MM.1S (cell line): ENCODE results near the gene PCDHGA10.
"Not testable (repeated sequence)": the region's sequence is repeated elsewhere in the genome, so short reads cannot be mapped to it uniquely, and the experiment has no call there.

Experiments used
- DNase-seq: peaks from one replicate; pipeline ENCODE4 v3.0.0-alpha.2; 2015
- H2AFZ ChIP-seq: fragments of 300-600 bp; sonication (generic); 2 replicates; pipeline ENCODE4 v1.6.0; 2016; ENCODE audit warnings: antibody characterized with exemption, low read length
- H3F3A ChIP-seq: fragments of 300-600 bp; sonication (generic); 2 replicates; pipeline ENCODE4 v1.6.1; 2016; ENCODE audit warnings: mild to moderate bottlenecking, antibody characterized with exemption, low read length, moderate library complexity, mixed read lengths; ENCODE audit not compliant: insufficient read depth
- H3K27ac ChIP-seq: fragments of 300-600 bp; sonication (generic); 2 replicates; pipeline ENCODE4 v1.5.1; 2016; ENCODE audit warnings: mild to moderate bottlenecking, low read length
- H3K27me3 ChIP-seq: fragments of 300-600 bp; sonication (generic); replicated peaks from 2 replicates; pipeline ENCODE4 v1.6.0; 2016; ENCODE audit warnings: low read length; ENCODE audit not compliant: insufficient read depth
- H3K36me3 ChIP-seq: fragments of 300-600 bp; sonication (generic); replicated peaks from 2 replicates; pipeline ENCODE4 v1.6.1; 2016; ENCODE audit warnings: mild to moderate bottlenecking, low read length, mixed read lengths; ENCODE audit not compliant: insufficient read depth
- H3K4me1 ChIP-seq: fragments of 300-600 bp; sonication (generic); 2 replicates; pipeline ENCODE4 v1.6.1; 2016; ENCODE audit warnings: low read length, mixed read lengths
- H3K4me2 ChIP-seq: fragments of 300-600 bp; sonication (generic); 2 replicates; pipeline ENCODE4 v1.6.0; 2016; ENCODE audit warnings: low read depth, low read length
- H3K4me3 ChIP-seq: fragments of 300-600 bp; sonication (generic); 2 replicates; pipeline ENCODE4 v1.5.1; 2016; ENCODE audit warnings: low read length, mixed read lengths
- H3K79me2 ChIP-seq: fragments of 300-600 bp; sonication (generic); 2 replicates; pipeline ENCODE4 v1.6.1; 2016; ENCODE audit warnings: mixed run types, low read length, mixed read lengths
- H3K9ac ChIP-seq: fragments of 300-600 bp; sonication (generic); 2 replicates; pipeline ENCODE4 v1.6.1; 2016; ENCODE audit warnings: low read length, mixed read lengths
- H3K9me2 ChIP-seq: fragments of 300-600 bp; sonication (generic); replicated peaks from 2 replicates; pipeline ENCODE4 v1.6.1; 2016; ENCODE audit warnings: mild to moderate bottlenecking, low read length, mixed read lengths; ENCODE audit not compliant: insufficient read depth
- H3K9me3 ChIP-seq: fragments of 300-600 bp; sonication (generic); replicated peaks from 2 replicates; pipeline ENCODE4 v1.6.1; 2016; ENCODE audit warnings: mild to moderate bottlenecking, low read length, mixed read lengths; ENCODE audit not compliant: insufficient read depth
- H4K20me1 ChIP-seq: fragments of 300-600 bp; sonication (generic); 2 replicates; pipeline ENCODE4 v1.6.1; 2016; ENCODE audit warnings: mild to moderate bottlenecking, low read length, moderate library complexity, mixed read lengths; ENCODE audit not compliant: insufficient read depth
- EZH2 ChIP-seq: fragments of 300-600 bp; sonication (generic); optimal IDR thresholded peaks from 2 replicates; pipeline ENCODE3; 2017; ENCODE audit warnings: low read depth, mild to moderate bottlenecking, antibody characterized with exemption, low read length, mixed read lengths
- EZH2phosphoT487 ChIP-seq: fragments of 300-600 bp; sonication (generic); IDR thresholded peaks from 2 replicates; pipeline ENCODE4 v1.6.1; 2018; ENCODE audit warnings: antibody characterized with exemption, low read length
- TF ChIP-seq, protein P1 (sequence below): fragments of 300-600 bp; sonication (generic); IDR thresholded peaks from 2 replicates; pipeline ENCODE4 v1.5.1; 2016; ENCODE audit warnings: antibody characterized with exemption, low read length, mixed read lengths

PCDHGA10 gene

DNA sequence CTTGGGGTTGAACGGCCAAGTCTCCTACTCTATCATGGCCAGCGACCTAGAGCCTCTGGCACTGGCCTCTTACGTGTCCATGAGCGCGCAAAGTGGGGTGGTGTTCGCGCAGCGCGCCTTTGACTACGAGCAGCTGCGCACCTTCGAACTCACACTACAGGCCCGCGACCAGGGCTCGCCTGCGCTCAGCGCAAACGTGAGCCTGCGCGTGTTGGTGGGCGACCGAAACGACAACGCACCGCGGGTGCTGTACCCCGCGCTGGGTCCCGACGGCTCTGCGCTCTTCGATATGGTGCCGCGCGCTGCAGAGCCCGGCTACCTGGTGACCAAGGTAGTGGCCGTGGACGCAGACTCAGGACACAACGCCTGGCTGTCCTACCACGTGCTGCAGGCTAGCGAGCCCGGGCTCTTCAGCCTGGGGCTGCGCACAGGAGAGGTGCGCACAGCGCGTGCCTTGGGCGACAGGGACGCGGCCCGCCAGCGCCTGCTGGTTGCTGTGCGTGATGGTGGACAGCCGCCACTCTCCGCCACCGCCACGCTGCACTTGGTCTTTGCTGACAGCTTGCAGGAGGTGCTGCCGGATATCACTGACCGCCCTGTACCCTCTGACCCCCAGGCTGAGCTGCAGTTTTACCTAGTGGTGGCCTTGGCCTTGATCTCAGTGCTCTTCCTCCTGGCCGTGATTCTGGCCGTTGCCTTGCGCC, 13.1 kb upstream of the PCDHGA10 start:
- no peaks in the 10 kb centered on the region for H3K4me1 ChIP-seq
- H3K4me2 ChIP-seq: no peak overlapping the region
- no peaks in the 10 kb centered on the region for H3K9me3 ChIP-seq
- no peaks in the 10 kb centered on the region for H3K79me2 ChIP-seq
- no peak overlapping the region for H3K4me3 ChIP-seq
- H3K36me3 ChIP-seq: no peaks in the 10 kb centered on the region
- DNase-seq: no peak
- no peaks in the 10 kb centered on the region for H4K20me1 ChIP-seq
- H2AFZ ChIP-seq: no peak overlapping the region
- TF ChIP-seq, protein P1, sequence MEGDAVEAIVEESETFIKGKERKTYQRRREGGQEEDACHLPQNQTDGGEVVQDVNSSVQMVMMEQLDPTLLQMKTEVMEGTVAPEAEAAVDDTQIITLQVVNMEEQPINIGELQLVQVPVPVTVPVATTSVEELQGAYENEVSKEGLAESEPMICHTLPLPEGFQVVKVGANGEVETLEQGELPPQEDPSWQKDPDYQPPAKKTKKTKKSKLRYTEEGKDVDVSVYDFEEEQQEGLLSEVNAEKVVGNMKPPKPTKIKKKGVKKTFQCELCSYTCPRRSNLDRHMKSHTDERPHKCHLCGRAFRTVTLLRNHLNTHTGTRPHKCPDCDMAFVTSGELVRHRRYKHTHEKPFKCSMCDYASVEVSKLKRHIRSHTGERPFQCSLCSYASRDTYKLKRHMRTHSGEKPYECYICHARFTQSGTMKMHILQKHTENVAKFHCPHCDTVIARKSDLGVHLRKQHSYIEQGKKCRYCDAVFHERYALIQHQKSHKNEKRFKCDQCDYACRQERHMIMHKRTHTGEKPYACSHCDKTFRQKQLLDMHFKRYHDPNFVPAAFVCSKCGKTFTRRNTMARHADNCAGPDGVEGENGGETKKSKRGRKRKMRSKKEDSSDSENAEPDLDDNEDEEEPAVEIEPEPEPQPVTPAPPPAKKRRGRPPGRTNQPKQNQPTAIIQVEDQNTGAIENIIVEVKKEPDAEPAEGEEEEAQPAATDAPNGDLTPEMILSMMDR: no peak
- TF ChIP-seq EZH2 (no peak), EZH2phosphoT487 (no peak)
- H3K9ac ChIP-seq: no peak overlapping the region
- no peaks in the 10 kb centered on the region for H3K9me2 ChIP-seq
- H3K27ac ChIP-seq: no peak overlapping the region
- no peaks in the 10 kb centered on the region for H3F3A ChIP-seq
- peaks cover 11% of the 10 kb centered on the region; the same call in 1 of the 2 replicates for H3K27me3 ChIP-seq

DNA sequence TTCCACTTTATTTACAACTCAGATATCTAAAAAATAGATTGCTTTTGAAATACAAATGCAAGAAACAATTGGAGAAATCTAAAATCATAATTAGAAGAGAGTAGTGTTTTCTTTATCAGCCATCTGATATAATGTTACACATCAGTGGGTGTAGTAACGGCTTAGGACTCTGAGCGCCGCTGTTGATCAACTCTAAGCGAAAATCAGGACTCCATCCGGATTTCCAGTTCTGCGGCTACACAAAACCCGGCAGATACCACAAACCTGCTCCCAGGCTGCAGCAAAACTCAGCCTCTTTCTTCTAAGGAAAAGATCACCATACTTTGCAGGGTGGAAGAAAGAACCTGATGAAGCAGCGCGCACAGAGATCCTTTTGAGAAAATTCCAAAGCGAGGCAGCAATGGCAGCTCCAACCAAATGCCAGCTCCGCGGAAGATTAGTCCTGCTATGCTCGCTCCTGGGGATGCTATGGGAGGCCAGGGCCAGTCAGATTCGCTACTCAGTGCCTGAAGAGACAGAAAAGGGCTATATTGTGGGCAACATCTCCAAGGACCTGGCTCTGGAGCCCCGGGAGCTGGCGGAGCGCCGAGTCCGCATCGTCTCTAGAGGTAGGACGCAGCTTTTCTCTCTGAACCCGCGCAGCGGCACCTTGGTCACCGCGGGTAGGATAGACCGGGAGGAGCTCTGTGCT, 10.1 kb upstream of the PCDHGA10 start, which contains the start of gene PCDHGA9:
PCDHGA9 (plus strand) TSS at position 226 of the 691 bp plus-strand sequence; CDS start at position 401, 175 bp downstream.
- TF ChIP-seq, protein P1: peak; percentile 45
- TF ChIP-seq EZH2phosphoT487: no peak

DNA sequence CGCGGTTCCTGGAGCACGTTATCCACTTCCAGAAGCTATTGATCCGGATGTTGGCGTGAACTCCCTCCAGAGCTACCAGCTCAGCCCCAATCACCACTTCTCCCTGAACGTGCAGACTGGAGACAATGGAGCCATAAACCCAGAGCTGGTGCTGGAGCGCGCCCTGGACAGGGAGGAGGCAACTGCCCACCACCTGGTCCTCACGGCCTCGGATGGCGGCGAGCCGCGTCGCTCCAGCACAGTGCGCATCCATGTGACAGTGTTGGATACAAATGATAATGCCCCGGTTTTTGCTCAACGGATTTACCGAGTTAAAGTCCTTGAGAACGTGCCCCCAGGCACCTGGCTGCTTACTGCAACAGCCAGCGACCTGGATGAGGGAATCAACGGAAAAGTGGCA, 9.4 kb upstream of the PCDHGA10 start:
- Histone ChIP-seq H3K9ac (no peak overlapping the region), H3K4me1 (no peaks in the 10 kb centered on the region), H3K79me2 (no peaks in the 10 kb centered on the region), H2AFZ (no peak overlapping the region), H3F3A (no peaks in the 10 kb centered on the region), H3K27ac (no peak overlapping the region), H4K20me1 (no peaks in the 10 kb centered on the region), H3K36me3 (no peaks in the 10 kb centered on the region; the same call in 1 of the 2 replicates), H3K27me3 (peaks cover 11% of the 10 kb centered on the region; the same call in 1 of the 2 replicates), H3K9me2 (no peaks in the 10 kb centered on the region), H3K4me3 (no peak overlapping the region), H3K4me2 (no peak overlapping the region), H3K9me3 (no peaks in the 10 kb centered on the region)
- no peak for DNase-seq
- TF ChIP-seq, protein P1: no peak
- no peak for TF ChIP-seq EZH2
- TF ChIP-seq EZH2phosphoT487: no peak

More for the DNA sequence above, 10.1 kb upstream of the PCDHGA10 start, which contains the start of gene PCDHGA9:
- Histone ChIP-seq H3F3A (no peaks in the 10 kb centered on the region), H3K36me3 (no peaks in the 10 kb centered on the region; the same call in 1 of the 2 replicates), H3K4me3 (no peak within 1 kb of the TSS), H3K9ac (no peak within 1 kb of the TSS), H3K27ac (no peak within 1 kb of the TSS), H2AFZ (0 out of 2 replicates have a peak within 1 kb of the TSS, but pooled peaks have one; percentile 21), H3K79me2 (no peaks in the 10 kb centered on the region), H3K4me2 (no peak within 1 kb of the TSS), H4K20me1 (no peaks in the 10 kb centered on the region), H3K9me2 (no peaks in the 10 kb centered on the region), H3K9me3 (no peaks in the 10 kb centered on the region), H3K4me1 (no peaks in the 10 kb centered on the region), H3K27me3 (peaks cover 11% of the 10 kb centered on the region; the same call in 1 of the 2 replicates)
- DNase-seq: peak; percentile 23

DNA sequence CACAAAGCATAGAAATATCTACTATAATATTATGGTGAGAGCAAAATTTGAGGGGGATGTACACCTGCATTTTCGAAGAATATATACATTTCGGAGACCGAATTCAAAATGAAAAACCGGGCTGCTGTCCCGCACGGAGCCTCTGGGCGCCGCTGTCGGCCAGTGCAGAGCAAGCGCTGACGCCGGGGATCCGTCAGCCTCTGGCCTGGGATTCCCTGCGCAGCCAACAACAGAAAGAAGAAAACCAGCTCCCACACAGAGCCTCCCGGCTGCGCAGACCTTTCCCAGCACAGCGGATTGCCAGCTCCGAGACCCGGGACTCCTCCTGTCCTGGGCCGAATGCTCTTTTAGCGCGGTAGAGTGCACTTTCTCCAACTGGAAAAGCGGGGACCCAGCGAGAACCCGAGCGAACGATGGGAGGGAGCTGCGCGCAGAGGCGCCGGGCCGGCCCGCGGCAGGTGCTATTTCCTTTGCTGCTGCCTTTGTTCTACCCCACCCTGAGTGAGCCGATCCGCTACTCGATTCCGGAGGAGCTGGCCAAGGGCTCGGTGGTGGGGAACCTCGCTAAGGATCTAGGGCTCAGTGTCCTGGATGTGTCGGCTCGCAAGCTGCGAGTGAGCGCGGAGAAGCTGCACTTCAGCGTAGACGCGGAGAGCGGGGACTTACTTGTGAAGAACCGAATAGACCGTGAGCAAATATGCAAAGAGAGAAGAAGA, 4.8 kb upstream of the PCDHGA10 start, which contains the start of gene PCDHGB6:
PCDHGB6 (plus strand) TSS at position 232 of the 716 bp plus-strand sequence; CDS start at position 414, 182 bp downstream.
- H3K4me3 ChIP-seq, H3F3A ChIP-seq, H3K4me2 ChIP-seq, H3K9me3 ChIP-seq, H3K4me1 ChIP-seq, H4K20me1 ChIP-seq, H3K9ac ChIP-seq, H3K27me3 ChIP-seq, H3K9me2 ChIP-seq, H3K79me2 ChIP-seq, H3K36me3 ChIP-seq, DNase-seq, H2AFZ ChIP-seq, H3K27ac ChIP-seq: not testable (repeated sequence)
